Stimulated activated CD4-positive, alpha-beta T cell treated with anti-CD3 and anti-CD28 coated beads, TNF-alpha, amount 100 ng/mL, for 24 hours (primary cell): ENCODE results near the gene GLA.

Experiments used
- DNase-seq, 3 experiments: peaks; one replicate each; pipeline ENCODE4 v3.0.0-alpha.2; 2020; ENCODE audit warnings: low read depth in 3 of 3

Gene GLA

GRCh38 chrX:101397779-101398178, 9.9 kb downstream of the GLA start:
- no peak for DNase-seq

- DNase-seq, result no peak
Observed at GRCh38 chrX:101395789-101396188, 11.9 kb downstream of the GLA start.

GRCh38 chrX:101394372-101394771, 13.4 kb downstream of the GLA start:
- DNase-seq, result no peak

GRCh38 chrX:101393530-101394305, 14.0 kb downstream of the GLA start:
- no peak for DNase-seq

- no peak for DNase-seq
Observed at GRCh38 chrX:101391831-101392230, 15.9 kb downstream of the GLA start.

- DNase-seq, result peak; percentile 56 to 81 (median 71)
Observed at GRCh38 chrX:101390664-101391525, 16.8 kb downstream of the GLA start, which contains the start of gene RPL36A. RPL36A (plus strand) TSS chrX:101391011; CDS start chrX:101391044, 33 bp downstream.

- DNase-seq, result no peak
Observed at GRCh38 chrX:101388604-101389003, 19.1 kb downstream of the GLA start.

- DNase-seq, result no peak
Observed at GRCh38 chrX:101386542-101386885, 21.2 kb downstream of the GLA start.

- DNase-seq, result no peak
Observed at GRCh38 chrX:101385795-101386541, 21.8 kb downstream of the GLA start, which contains the start of gene BTK. BTK (minus strand) TSS chrX:101386191; CDS start chrX:101375284, 10,907 bp downstream.

GRCh38 chrX:101385026-101385684, 22.6 kb downstream of the GLA start:
- DNase-seq, result no peak

GRCh38 chrX:101383679-101384205, 24.0 kb downstream of the GLA start:
- DNase-seq, result no peak

GRCh38 chrX:101377547-101377946, 30.2 kb downstream of the GLA start:
- no peak for DNase-seq

GRCh38 chrX:101370888-101371504, 36.7 kb downstream of the GLA start:
- no peak for DNase-seq

GRCh38 chrX:101369687-101370086, 38.0 kb downstream of the GLA start:
- DNase-seq, result no peak

GRCh38 chrX:101368800-101369199, 38.9 kb downstream of the GLA start:
- DNase-seq, result no peak

- DNase-seq, result no peak
Observed at GRCh38 chrX:101365301-101365795, 42.4 kb downstream of the GLA start.

- no peak for DNase-seq
Observed at GRCh38 chrX:101362757-101363156, 45.0 kb downstream of the GLA start.

- no peak for DNase-seq
Observed at GRCh38 chrX:101362116-101362515, 45.6 kb downstream of the GLA start.

- DNase-seq, result no peak
Observed at GRCh38 chrX:101360390-101360789, 47.3 kb downstream of the GLA start.

- no peak for DNase-seq
Observed at GRCh38 chrX:101359966-101360365, 47.8 kb downstream of the GLA start.
